Measurements from ENCODE around the gene FGFRL1. TPM values are rescaled to one million over a fixed set of nuclear protein-coding genes. Genes with fewer than 3 reads are reported as not detected.
"Not testable (repeated sequence)": the region's sequence is repeated elsewhere in the genome, so short reads cannot be mapped to it uniquely, and the experiment has no call there.

FGFRL1 gene
- total and polyA plus RNA-seq, 2 of the 13 experiments (the other 11 are each of a cell fraction or from before 2014, with no cell fraction given) = 19.1 to 30.6 TPM

DNA sequence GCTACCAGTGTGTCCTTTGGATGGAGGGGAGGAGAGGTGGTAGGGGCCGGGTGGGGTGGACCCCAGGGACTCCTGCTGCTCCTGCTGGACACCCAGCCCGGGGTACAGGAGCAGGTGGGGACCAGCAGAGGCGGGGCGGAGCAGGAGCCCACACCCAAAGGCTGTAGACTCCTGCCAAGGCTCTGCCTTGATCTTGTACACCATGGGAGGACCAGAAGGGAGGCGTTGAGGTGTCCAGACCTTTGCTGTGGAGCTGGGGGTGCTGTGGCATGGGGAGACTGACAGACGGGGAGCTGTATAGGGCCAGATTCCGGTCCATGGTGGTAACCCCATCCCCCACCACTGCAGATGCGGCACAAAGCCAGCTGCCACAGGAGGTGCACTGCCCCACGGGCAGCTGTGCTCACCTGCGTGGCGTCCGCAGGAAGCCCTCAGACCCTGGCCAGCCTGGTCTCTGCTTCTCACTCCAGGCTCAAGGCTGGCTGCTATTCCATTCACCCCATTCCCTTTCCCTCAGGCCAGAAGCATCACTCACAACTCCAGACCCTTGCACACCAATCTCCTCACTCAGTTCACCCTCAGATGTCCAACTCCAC is 13.2 kb upstream of the FGFRL1 start:
- BruUV-seq (replicated peaks) = no TSS peak
- in situ Hi-C loops (cut with HindIII; ENCODE audit: extremely low pct_ligation_motif_present, low pct_unique_long_range_greater_than_20kb) = no loop called here
- Histone ChIP-seq H3K4me1 (ENCODE audit: insufficient read depth, low read length) (peaks cover 45% of the 10 kb centered on the region), H4K20me1 (ENCODE audit: insufficient read depth, low read length) (no peaks in the 10 kb centered on the region), H3K79me2 (ENCODE audit: insufficient read depth, low read length) (no peaks in the 10 kb centered on the region), H2AFZ (ENCODE audit: low read length) (no peak overlapping the region), H3K27me3 (ENCODE audit: control insufficient read depth in 1 of 2, insufficient read depth in 2 of 2, low read length in 2 of 2) (peaks cover 7 to 22% of the 10 kb centered on the region in 2 experiments; a peak in 3 of 5 replicates), H3K9me3 (ENCODE audit: low read length) (no peaks in the 10 kb centered on the region), H3K4me2 (ENCODE audit: low read depth, low read length) (peak overlapping the region; percentile 74), H3K36me3 (replicated peaks in 1 of 2; ENCODE audit: control insufficient read depth in 1 of 2, insufficient read depth in 2 of 2, low read length in 2 of 2) (no peaks in the 10 kb centered on the region), H3K9ac (ENCODE audit: insufficient read depth, low read depth, low read length) (peak overlapping the region; percentile 46; the same call in 1 of the 2 replicates), H3K4me3 (replicated peaks in 1 of 3; ENCODE audit: insufficient read depth in 1 of 3, low read depth in 2 of 3, low read length in 3 of 3) (peak overlapping the region in 2 of 3 experiments; percentile 52 to 71; a peak in 1 of 6 replicates), H3K27ac (ENCODE audit: extremely low read length, insufficient read depth, low read length) (no peak overlapping the region)
- TF ChIP-seq HNRNPL (IDR thresholded peaks at IDR 0.05; ENCODE audit: low read depth, low read length) (0 out of 2 replicates have a peak, but pooled peaks have one; percentile 30), ZNF556 (CRISPR knock-in tag; IDR thresholded peaks at IDR 0.05; ENCODE audit: borderline replicate concordance) (no peak), SP140L (CRISPR knock-in tag; IDR thresholded peaks at IDR 0.05; ENCODE audit: borderline replicate concordance) (no peak)
- TF ChIP-seq, protein P1, sequence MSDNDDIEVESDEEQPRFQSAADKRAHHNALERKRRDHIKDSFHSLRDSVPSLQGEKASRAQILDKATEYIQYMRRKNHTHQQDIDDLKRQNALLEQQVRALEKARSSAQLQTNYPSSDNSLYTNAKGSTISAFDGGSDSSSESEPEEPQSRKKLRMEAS (IDR thresholded peaks at IDR 0.05) = no peak
- TF ChIP-seq, protein P2, sequence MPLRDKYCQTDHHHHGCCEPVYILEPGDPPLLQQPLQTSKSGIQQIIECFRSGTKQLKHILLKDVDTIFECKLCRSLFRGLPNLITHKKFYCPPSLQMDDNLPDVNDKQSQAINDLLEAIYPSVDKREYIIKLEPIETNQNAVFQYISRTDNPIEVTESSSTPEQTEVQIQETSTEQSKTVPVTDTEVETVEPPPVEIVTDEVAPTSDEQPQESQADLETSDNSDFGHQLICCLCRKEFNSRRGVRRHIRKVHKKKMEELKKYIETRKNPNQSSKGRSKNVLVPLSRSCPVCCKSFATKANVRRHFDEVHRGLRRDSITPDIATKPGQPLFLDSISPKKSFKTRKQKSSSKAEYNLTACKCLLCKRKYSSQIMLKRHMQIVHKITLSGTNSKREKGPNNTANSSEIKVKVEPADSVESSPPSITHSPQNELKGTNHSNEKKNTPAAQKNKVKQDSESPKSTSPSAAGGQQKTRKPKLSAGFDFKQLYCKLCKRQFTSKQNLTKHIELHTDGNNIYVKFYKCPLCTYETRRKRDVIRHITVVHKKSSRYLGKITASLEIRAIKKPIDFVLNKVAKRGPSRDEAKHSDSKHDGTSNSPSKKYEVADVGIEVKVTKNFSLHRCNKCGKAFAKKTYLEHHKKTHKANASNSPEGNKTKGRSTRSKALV (CRISPR knock-in tag; IDR thresholded peaks at IDR 0.05) = 0 out of 2 replicates have a peak, but pooled peaks have one; percentile 33
- no peak for DNase-seq (ENCODE audit: low spot score)
- WGBS (ENCODE audit: low lambda C conversion rate) = 25% methylated on average over 8 of the region's 12 CpGs
- CTCF ChIA-PET (ENCODE audit: low intra/inter-chr PET ratio, low total read pairs) = no interaction called here
- no peak for ATAC-seq
- POLR2A ChIA-PET = no interaction called here
- FAIRE-seq = no peak
- intact Hi-C loops (cut with micrococcal nuclease; ENCODE audit: unreplicated experiment) = no loop called here

DNA sequence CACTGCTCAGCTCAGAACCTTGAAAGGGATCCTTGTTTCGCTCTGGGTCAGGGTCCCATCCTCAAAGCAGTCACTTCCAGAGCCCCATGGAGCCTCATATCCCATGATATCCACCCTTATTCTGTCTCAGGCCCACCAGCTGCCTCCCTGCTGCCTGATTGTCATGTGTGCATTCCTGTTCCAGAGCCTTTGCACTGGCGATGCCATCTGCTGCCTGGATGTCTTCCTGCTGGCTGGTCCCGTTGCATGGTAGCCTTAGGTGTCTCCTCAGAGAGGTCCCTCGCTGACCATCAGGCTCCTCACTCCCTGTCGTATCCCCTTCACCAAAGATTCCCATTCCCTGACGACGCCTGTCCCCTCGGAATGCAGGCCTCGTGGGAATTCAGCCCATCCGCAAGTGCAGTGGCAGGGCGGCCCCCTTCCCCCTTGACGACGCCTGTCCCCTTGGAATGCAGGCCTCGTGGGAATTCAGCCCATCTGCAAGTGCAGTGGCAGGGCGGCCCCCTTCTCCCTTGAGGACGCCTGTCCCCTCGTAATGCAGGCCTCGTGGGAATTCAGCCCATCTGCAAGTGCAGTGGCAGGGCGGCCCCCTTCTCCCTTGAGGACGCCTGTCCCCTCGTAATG is 12.1 kb upstream of the FGFRL1 start:
- 52% methylated on average over 14 of the region's 21 CpGs for WGBS (ENCODE audit: low lambda C conversion rate)
- FAIRE-seq; H2AFZ ChIP-seq (ENCODE audit: low read length); DNase-seq (ENCODE audit: low spot score); CTCF ChIA-PET (ENCODE audit: low intra/inter-chr PET ratio, low total read pairs); H3K27ac ChIP-seq (ENCODE audit: extremely low read length, insufficient read depth, low read length); H3K79me2 ChIP-seq (ENCODE audit: insufficient read depth, low read length); in situ Hi-C loops (cut with HindIII; ENCODE audit: extremely low pct_ligation_motif_present, low pct_unique_long_range_greater_than_20kb); ATAC-seq; BruUV-seq (replicated peaks); H3K4me3 ChIP-seq (replicated peaks in 1 of 3; ENCODE audit: insufficient read depth in 1 of 3, low read depth in 2 of 3, low read length in 3 of 3); H3K4me2 ChIP-seq (ENCODE audit: low read depth, low read length); intact Hi-C loops (cut with micrococcal nuclease; ENCODE audit: unreplicated experiment); POLR2A ChIA-PET; H3K36me3 ChIP-seq (replicated peaks in 1 of 2; ENCODE audit: control insufficient read depth in 1 of 2, insufficient read depth in 2 of 2, low read length in 2 of 2); H4K20me1 ChIP-seq (ENCODE audit: insufficient read depth, low read length); H3K9ac ChIP-seq (ENCODE audit: insufficient read depth, low read depth, low read length); H3K9me3 ChIP-seq (ENCODE audit: low read length): not testable (repeated sequence)
- H3K4me1 ChIP-seq (ENCODE audit: insufficient read depth, low read length) = peaks cover 36% of the 10 kb centered on the region
- H3K27me3 ChIP-seq (ENCODE audit: control insufficient read depth in 1 of 2, insufficient read depth in 2 of 2, low read length in 2 of 2) = peaks cover 9 to 23% of the 10 kb centered on the region in 2 experiments; a peak in 4 of 5 replicates

All from HepG2 (cell line).